H9 (cell line): Measurements from ENCODE around the gene TMEM51. TPM values are rescaled to one million over a fixed set of nuclear protein-coding genes. Genes with fewer than 3 reads are reported as not detected.

ENCODE experiments used
- DNase-seq: peaks from one replicate; pipeline ENCODE4 v3.0.0-alpha.2; 2017
- H2AFZ ChIP-seq: one replicate; pipeline ENCODE4 v1.6.1; 2013; ENCODE audit warnings: mild to moderate bottlenecking, low read length, control low read depth, moderate library complexity
- H2AK5ac ChIP-seq: 2 replicates; pipeline ENCODE4 v1.6.1; 2013; ENCODE audit warnings: low read length, control low read depth, mixed read lengths; ENCODE audit not compliant: insufficient read length
- H2BK120ac ChIP-seq: one replicate; pipeline ENCODE4 v1.6.1; 2013; ENCODE audit warnings: low read depth, mild to moderate bottlenecking, low read length, control low read depth, inconsistent platforms; ENCODE audit not compliant: poor library complexity, severe bottlenecking
- H2BK12ac ChIP-seq: 2 replicates; pipeline ENCODE4 v1.6.1; 2013; ENCODE audit warnings: low read length, control low read depth, mixed read lengths, low read depth; ENCODE audit not compliant: insufficient read length
- H2BK15ac ChIP-seq: 2 replicates; pipeline ENCODE4 v1.6.1; 2013; ENCODE audit warnings: low read depth, low read length, control low read depth
- H2BK20ac ChIP-seq: one replicate; pipeline ENCODE4 v1.6.1; 2013; ENCODE audit warnings: low read depth, mild to moderate bottlenecking, low read length, control low read depth, inconsistent platforms; ENCODE audit not compliant: poor library complexity, severe bottlenecking
- H2BK5ac ChIP-seq: 2 replicates; pipeline ENCODE4 v1.6.1; 2013; ENCODE audit warnings: low read length, control low read depth, mixed read lengths; ENCODE audit not compliant: insufficient read length
- H3K14ac ChIP-seq: 2 replicates; pipeline ENCODE4 v1.6.1; 2013; ENCODE audit warnings: low read length, control low read depth; ENCODE audit not compliant: insufficient read depth
- H3K18ac ChIP-seq: 2 replicates; pipeline ENCODE4 v1.6.1; 2013; ENCODE audit warnings: low read depth, mild to moderate bottlenecking, mixed read lengths, low read length, control low read depth; ENCODE audit not compliant: insufficient read length
- H3K23ac ChIP-seq: 2 replicates; pipeline ENCODE4 v1.6.1; 2013; ENCODE audit warnings: low read length, control low read depth, mixed read lengths, low read depth; ENCODE audit not compliant: insufficient read length
- H3K23me2 ChIP-seq: 2 replicates; pipeline ENCODE4 v1.6.1; 2013; ENCODE audit warnings: low read depth, mild to moderate bottlenecking, mixed read lengths, low read length, control low read depth; ENCODE audit not compliant: insufficient read length, poor library complexity, severe bottlenecking
- H3K27ac ChIP-seq: 2 replicates; pipeline ENCODE4 v1.5.1; 2013; ENCODE audit warnings: low read length, control low read depth, mixed read lengths, low read depth; ENCODE audit not compliant: insufficient read length
- H3K27me3 ChIP-seq: 2 replicates; pipeline ENCODE4 v1.6.1; 2013; ENCODE audit warnings: low read length, control low read depth, inconsistent platforms; ENCODE audit not compliant: insufficient read depth
- H3K4ac ChIP-seq: 2 replicates; pipeline ENCODE4 v1.6.1; 2013; ENCODE audit warnings: low read depth, mild to moderate bottlenecking, control low read depth, inconsistent platforms, low read length, moderate library complexity
- H3K4me1 ChIP-seq: 2 replicates; pipeline ENCODE4 v1.6.1; 2013; ENCODE audit warnings: low read length, control low read depth, inconsistent platforms; ENCODE audit not compliant: insufficient read depth
- H3K4me2 ChIP-seq: 2 replicates; pipeline ENCODE4 v1.6.1; 2013; ENCODE audit warnings: low read length, control low read depth, mixed read lengths; ENCODE audit not compliant: insufficient read length, insufficient read depth
- H3K56ac ChIP-seq: 2 replicates; pipeline ENCODE4 v1.6.1; 2013; ENCODE audit warnings: low read depth, mild to moderate bottlenecking, mixed read lengths, low read length, control low read depth; ENCODE audit not compliant: insufficient read length
- H3K79me1 ChIP-seq: 2 replicates; pipeline ENCODE4 v1.6.1; 2013; ENCODE audit warnings: low read depth, mild to moderate bottlenecking, moderate library complexity, low read length, control low read depth, inconsistent platforms; ENCODE audit not compliant: insufficient read depth, poor library complexity, severe bottlenecking
- H3K79me2 ChIP-seq: 2 replicates; pipeline ENCODE4 v1.6.1; 2013; ENCODE audit warnings: low read length, control low read depth, inconsistent platforms; ENCODE audit not compliant: insufficient read depth
- H3K9ac ChIP-seq: 2 replicates; pipeline ENCODE4 v1.6.1; 2013; ENCODE audit warnings: low read length, control low read depth, mixed read lengths; ENCODE audit not compliant: insufficient read length; ENCODE audit errors: extremely low read depth
- H3K9me3 ChIP-seq: one replicate; pipeline ENCODE4 v1.6.1; 2013; ENCODE audit warnings: low read depth, low read length, inconsistent platforms; ENCODE audit not compliant: control insufficient read depth
- H3T11ph ChIP-seq: one replicate; pipeline ENCODE4 v1.6.1; 2013; ENCODE audit warnings: mild to moderate bottlenecking, low read length, control low read depth, inconsistent platforms
- H4K20me1 ChIP-seq: one replicate; pipeline ENCODE4 v1.6.1; 2013; ENCODE audit not compliant: control insufficient read depth, insufficient read length, insufficient read depth
- H4K5ac ChIP-seq: 2 replicates; pipeline ENCODE4 v1.6.1; 2013; ENCODE audit warnings: low read depth, mild to moderate bottlenecking, mixed read lengths, low read length, control low read depth; ENCODE audit not compliant: insufficient read length
- H4K8ac ChIP-seq: replicated peaks from 2 replicates; pipeline ENCODE4 v1.6.1; 2013; ENCODE audit warnings: low read length, control low read depth, mixed read lengths, low read depth; ENCODE audit not compliant: insufficient read length
- H4K91ac ChIP-seq: 2 replicates; pipeline ENCODE4 v1.6.1; 2013; ENCODE audit warnings: low read depth, mild to moderate bottlenecking, moderate library complexity, mixed read lengths, low read length, control low read depth; ENCODE audit not compliant: insufficient read length
- H3K27ac Mint-ChIP-seq, 3 experiments: 2 replicates in 2 of 3; 3 replicates in 1 of 3; pipeline ENCODE4 v1.8.0; 2020 to 2021; ENCODE audit warnings: mixed read lengths in 3 of 3, mild to moderate bottlenecking in 1 of 3, moderate library complexity in 1 of 3
- H3K27me3 Mint-ChIP-seq: 2 replicates; pipeline ENCODE4 v1.8.0; 2021; ENCODE audit warnings: low read depth, mild to moderate bottlenecking, moderate library complexity, mixed read lengths
- H3K36me3 Mint-ChIP-seq, 3 experiments: 2 replicates in 2 of 3; 3 replicates in 1 of 3; pipeline ENCODE4 v1.8.0; 2020 to 2021; ENCODE audit warnings: low read depth in 3 of 3, mixed read lengths in 3 of 3; ENCODE audit not compliant: insufficient read depth in 1 of 3
- H3K4me1 Mint-ChIP-seq, 2 experiments: 2 replicates each; pipeline ENCODE4 v1.8.0; 2020; ENCODE audit warnings: mixed read lengths in 2 of 2
- H3K4me3 Mint-ChIP-seq, 2 experiments: 2 replicates in 1 of 2; 3 replicates in 1 of 2; pipeline ENCODE4 v1.8.0; 2020 to 2021; ENCODE audit warnings: mild to moderate bottlenecking in 2 of 2, mixed read lengths in 2 of 2, moderate library complexity in 1 of 2
- H3K9me3 Mint-ChIP-seq, 2 experiments: 2 replicates in 1 of 2; 3 replicates in 1 of 2; pipeline ENCODE4 v1.8.0; 2020; ENCODE audit warnings: mild to moderate bottlenecking in 2 of 2, mixed read lengths in 2 of 2, moderate library complexity in 1 of 2
- WGBS: extraction: QIAGEN DNeasy Blood & Tissue Kit; methylation state at CpG from one replicate; pipeline ENCODE4 v1.1.7; 2013; ENCODE audit warnings: missing lambda C conversion rate, low lambda C conversion rate, mixed read lengths; ENCODE audit not compliant: insufficient read length; ENCODE audit errors: extremely low coverage; 5-methylcytosine and 5-hydroxymethylcytosine counted together
- total RNA-seq: library from RNA; stranded (reverse); gene quantifications from 2 replicates; pipeline ENCODE4 v1.2.1, GENCODE V29; 2021
- TF ChIP-seq, protein P1 (sequence below): fragments of 200-600 bp; sonication (generic); conservative IDR thresholded peaks from 3 replicates; pipeline ENCODE4 v1.8.0; 2021; ENCODE audit warnings: antibody characterized with exemption, mild to moderate bottlenecking

The TMEM51 gene
- total RNA-seq, 1 experiment from 2014 or later: 4.6 TPM

DNA sequence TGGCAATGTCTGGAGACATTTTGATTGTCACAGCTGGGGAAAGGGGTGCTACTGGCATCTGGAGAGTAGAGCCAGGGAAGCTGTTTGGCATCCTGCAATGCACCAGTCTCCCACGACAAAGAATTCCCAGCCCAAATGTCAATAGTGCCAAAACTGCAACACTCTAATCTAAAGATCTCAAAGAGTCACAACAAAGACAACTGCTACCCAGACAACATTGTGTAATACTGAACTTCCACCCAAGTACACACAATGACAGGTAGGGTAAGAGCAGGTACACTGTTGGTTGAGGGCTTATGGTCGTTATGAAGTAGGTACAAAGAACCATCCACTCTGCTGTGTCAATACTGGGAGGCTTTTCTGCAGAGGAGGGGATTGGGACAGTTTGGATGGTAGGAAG lies 8.2 kb upstream of the TMEM51 start:
- no peak overlapping the region for H2BK15ac ChIP-seq
- no peak for DNase-seq
- no peak overlapping the region for H4K5ac ChIP-seq
- H3K27ac ChIP-seq: no peak overlapping the region
- H2BK5ac ChIP-seq: no peak overlapping the region
- Mint-ChIP-seq H3K4me3 (no peak overlapping the region), H3K27ac (no peak overlapping the region), H3K9me3 (no peaks in the 10 kb centered on the region), H3K4me1 (peaks cover 0 to 6% of the 10 kb centered on the region in 2 experiments; a peak in 1 of 4 replicates), H3K36me3 (no peaks in the 10 kb centered on the region), H3K27me3 (peaks cover 66% of the 10 kb centered on the region)
- TF ChIP-seq, protein P1, sequence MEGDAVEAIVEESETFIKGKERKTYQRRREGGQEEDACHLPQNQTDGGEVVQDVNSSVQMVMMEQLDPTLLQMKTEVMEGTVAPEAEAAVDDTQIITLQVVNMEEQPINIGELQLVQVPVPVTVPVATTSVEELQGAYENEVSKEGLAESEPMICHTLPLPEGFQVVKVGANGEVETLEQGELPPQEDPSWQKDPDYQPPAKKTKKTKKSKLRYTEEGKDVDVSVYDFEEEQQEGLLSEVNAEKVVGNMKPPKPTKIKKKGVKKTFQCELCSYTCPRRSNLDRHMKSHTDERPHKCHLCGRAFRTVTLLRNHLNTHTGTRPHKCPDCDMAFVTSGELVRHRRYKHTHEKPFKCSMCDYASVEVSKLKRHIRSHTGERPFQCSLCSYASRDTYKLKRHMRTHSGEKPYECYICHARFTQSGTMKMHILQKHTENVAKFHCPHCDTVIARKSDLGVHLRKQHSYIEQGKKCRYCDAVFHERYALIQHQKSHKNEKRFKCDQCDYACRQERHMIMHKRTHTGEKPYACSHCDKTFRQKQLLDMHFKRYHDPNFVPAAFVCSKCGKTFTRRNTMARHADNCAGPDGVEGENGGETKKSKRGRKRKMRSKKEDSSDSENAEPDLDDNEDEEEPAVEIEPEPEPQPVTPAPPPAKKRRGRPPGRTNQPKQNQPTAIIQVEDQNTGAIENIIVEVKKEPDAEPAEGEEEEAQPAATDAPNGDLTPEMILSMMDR: no peak
- no peak overlapping the region for H3K56ac ChIP-seq
- no peak overlapping the region for H3K14ac ChIP-seq
- no peak overlapping the region for H4K91ac ChIP-seq
- H4K8ac ChIP-seq: no peak overlapping the region
- no peaks in the 10 kb centered on the region for H3K79me2 ChIP-seq
- H3K4ac ChIP-seq: no peak overlapping the region
- H3K27me3 ChIP-seq: no peaks in the 10 kb centered on the region
- H3K9me3 ChIP-seq: no peaks in the 10 kb centered on the region
- H2AFZ ChIP-seq: no peak overlapping the region
- no peak overlapping the region for H3K4me2 ChIP-seq
- no peak overlapping the region for H3T11ph ChIP-seq
- H2AK5ac ChIP-seq: no peak overlapping the region
- H2BK120ac ChIP-seq: no peak overlapping the region
- no peak overlapping the region for H2BK12ac ChIP-seq
- H3K23ac ChIP-seq: no peak overlapping the region
- no peaks in the 10 kb centered on the region for H3K23me2 ChIP-seq
- WGBS: no CpG with 5 or more reads among the region's 2 CpGs
- H3K4me1 ChIP-seq: no peaks in the 10 kb centered on the region
- H4K20me1 ChIP-seq: no peaks in the 10 kb centered on the region
- H3K18ac ChIP-seq: no peak overlapping the region
- H2BK20ac ChIP-seq: no peak overlapping the region
- no peak overlapping the region for H3K9ac ChIP-seq
- no peaks in the 10 kb centered on the region for H3K79me1 ChIP-seq
